ENCODE data around the gene BCL7C. TPM values are rescaled to one million over a fixed set of nuclear protein-coding genes. Genes with fewer than 3 reads are reported as not detected.

The BCL7C gene
- polyA plus RNA-seq, 1 donor (not counting 4 experiments of a cell fraction or from before 2014, with no cell fraction given) = 19.2 TPM

- H4K20me1 ChIP-seq (ENCODE audit: control insufficient read depth, extremely low read depth, insufficient read depth, low read length) = no peaks in the 10 kb centered on the region
- H3K9ac ChIP-seq (ENCODE audit: control insufficient read depth, extremely low read depth, insufficient read depth, low read length) = no peak overlapping the region
- no peaks in the 10 kb centered on the region for H3K79me2 ChIP-seq (ENCODE audit: control insufficient read depth, insufficient read depth, low read length)
- no peak overlapping the region for H2AFZ ChIP-seq (ENCODE audit: control insufficient read depth, low read length)
- no peaks in the 10 kb centered on the region for H3K36me3 ChIP-seq (ENCODE audit: control insufficient read depth in 2 of 2, extremely low read depth in 1 of 2, insufficient read depth in 2 of 2, low read length in 2 of 2)
- no peak for DNase-seq (ENCODE audit: low read depth, low spot score)
- no peak overlapping the region for H3K27ac ChIP-seq (ENCODE audit: control insufficient read depth, insufficient read depth, low read length)
- TF ChIP-seq CTCF (optimal IDR thresholded peaks at IDR 0.05 in 1 of 3, IDR thresholded peaks at IDR 0.05 in 1 of 3, conservative IDR thresholded peaks at IDR 0.05 in 1 of 3; ENCODE audit: extremely low read depth in 1 of 3, insufficient read depth in 2 of 3, low read length in 3 of 3) = no peak
- TF ChIP-seq EZH2 (IDR thresholded peaks at IDR 0.05; ENCODE audit: low read length) = no peak
- H3K27me3 ChIP-seq (ENCODE audit: control insufficient read depth, extremely low read depth, insufficient read depth, low read length) = no peaks in the 10 kb centered on the region
- dilution Hi-C loops (cut with MboI; ENCODE audit: extremely low pct_ligation_motif_present, low sequenced_read_pairs) = no loop called here
- no peaks in the 10 kb centered on the region for H3K9me3 ChIP-seq (ENCODE audit: control insufficient read depth, low read depth, low read length)
- H3K4me1 ChIP-seq (ENCODE audit: control insufficient read depth, extremely low read depth, insufficient read depth, low read length) = peaks cover 7% of the 10 kb centered on the region
- no peak overlapping the region for H3K4me3 ChIP-seq (ENCODE audit: control insufficient read depth in 2 of 3, extremely low read depth in 1 of 3, insufficient read depth in 2 of 3, low read depth in 1 of 3, low read length in 3 of 3)
- FAIRE-seq = no peak
- no peak overlapping the region for H3K4me2 ChIP-seq (ENCODE audit: control insufficient read depth, extremely low read depth, insufficient read depth, low read depth, low read length)
- H3K9me1 ChIP-seq (ENCODE audit: control insufficient read depth, extremely low read depth, insufficient read depth, low read length) = no peaks in the 10 kb centered on the region
These were observed 47.1 kb downstream of the BCL7C start for GRCh38 chr16:30846649-30847402.

- H3K4me1 ChIP-seq (ENCODE audit: control insufficient read depth, extremely low read depth, insufficient read depth, low read length) = peaks cover 7% of the 10 kb centered on the region
- peak overlapping the region; percentile 2 for H2AFZ ChIP-seq (ENCODE audit: control insufficient read depth, low read length)
- peak; percentile 69 for FAIRE-seq
- H3K27me3 ChIP-seq (ENCODE audit: control insufficient read depth, extremely low read depth, insufficient read depth, low read length) = no peaks in the 10 kb centered on the region
- no peaks in the 10 kb centered on the region for H4K20me1 ChIP-seq (ENCODE audit: control insufficient read depth, extremely low read depth, insufficient read depth, low read length)
- no peak overlapping the region for H3K27ac ChIP-seq (ENCODE audit: control insufficient read depth, insufficient read depth, low read length)
- H3K9me1 ChIP-seq (ENCODE audit: control insufficient read depth, extremely low read depth, insufficient read depth, low read length) = no peaks in the 10 kb centered on the region
- H3K79me2 ChIP-seq (ENCODE audit: control insufficient read depth, insufficient read depth, low read length) = no peaks in the 10 kb centered on the region
- H3K9me3 ChIP-seq (ENCODE audit: control insufficient read depth, low read depth, low read length) = no peaks in the 10 kb centered on the region
- peak overlapping the region in 1 of 3 experiments; percentile 1 for H3K4me3 ChIP-seq (ENCODE audit: control insufficient read depth in 2 of 3, extremely low read depth in 1 of 3, insufficient read depth in 2 of 3, low read depth in 1 of 3, low read length in 3 of 3)
- peak; percentile 79 for DNase-seq (ENCODE audit: low read depth, low spot score)
- dilution Hi-C loops (cut with MboI; ENCODE audit: extremely low pct_ligation_motif_present, low sequenced_read_pairs) = no loop called here
- no peak overlapping the region for H3K9ac ChIP-seq (ENCODE audit: control insufficient read depth, extremely low read depth, insufficient read depth, low read length)
- TF ChIP-seq EZH2 (IDR thresholded peaks at IDR 0.05; ENCODE audit: low read length) (no peak), CTCF (optimal IDR thresholded peaks at IDR 0.05 in 1 of 3, IDR thresholded peaks at IDR 0.05 in 1 of 3, conservative IDR thresholded peaks at IDR 0.05 in 1 of 3; ENCODE audit: extremely low read depth in 1 of 3, insufficient read depth in 2 of 3, low read length in 3 of 3) (peak; percentile 85 to 89 (median 87))
- H3K4me2 ChIP-seq (ENCODE audit: control insufficient read depth, extremely low read depth, insufficient read depth, low read depth, low read length) = peak overlapping the region; percentile 49
- H3K36me3 ChIP-seq (ENCODE audit: control insufficient read depth in 2 of 2, extremely low read depth in 1 of 2, insufficient read depth in 2 of 2, low read length in 2 of 2) = no peaks in the 10 kb centered on the region
These were observed 49.0 kb downstream of the BCL7C start for GRCh38 chr16:30844671-30845449.
